Progenitor cell of endocrine pancreas (in vitro differentiated cells): ENCODE measurements around the gene PARP1. TPM values are rescaled to one million over a fixed set of nuclear protein-coding genes. Genes with fewer than 3 reads are reported as not detected.
A peak's percentile ranks its signal among the peaks of the same experiment; 100 is the strongest.

Source experiments
- DNase-seq: peaks from one replicate; pipeline ENCODE4 v3.0.0; 2021; ENCODE audit warnings: low spot score; ENCODE audit not compliant: unreplicated experiment
- H3K27ac Mint-ChIP-seq: 2 replicates; pipeline ENCODE4 v1.8.0; 2021; ENCODE audit warnings: mild to moderate bottlenecking, moderate library complexity, mixed read lengths
- H3K27me3 Mint-ChIP-seq: 2 replicates; pipeline ENCODE4 v1.8.0; 2021; ENCODE audit warnings: mixed read lengths
- H3K36me3 Mint-ChIP-seq: 2 replicates; pipeline ENCODE4 v1.8.0; 2022; ENCODE audit warnings: mixed read lengths; ENCODE audit not compliant: insufficient read depth
- H3K4me1 Mint-ChIP-seq: 2 replicates; pipeline ENCODE4 v1.8.0; 2021; ENCODE audit warnings: low read depth, mixed read lengths
- H3K4me3 Mint-ChIP-seq: 2 replicates; pipeline ENCODE4 v1.8.0; 2021; ENCODE audit warnings: low read depth, mild to moderate bottlenecking, moderate library complexity, mixed read lengths
- H3K9me3 Mint-ChIP-seq: 2 replicates; pipeline ENCODE4 v1.8.0; 2021; ENCODE audit warnings: low read depth, mixed read lengths
- CTCF ChIP-seq: fragments of 200-600 bp; sonication (generic); IDR thresholded peaks from one replicate; pipeline ENCODE4 v1.5.0; 2021; ENCODE audit warnings: antibody characterized with exemption, mild to moderate bottlenecking; ENCODE audit not compliant: unreplicated experiment
- total RNA-seq: library from RNA; stranded (reverse); gene quantifications from 2 replicates; pipeline ENCODE4 v1.2.1, GENCODE V29; 2021

PARP1 gene
- total RNA-seq, 1 donor from 2014 or later, result 159 TPM

- no peaks in the 10 kb centered on the region for H3K9me3 Mint-ChIP-seq
- TF ChIP-seq CTCF, result no peak
- no peak overlapping the region for H3K27ac Mint-ChIP-seq
- H3K4me3 Mint-ChIP-seq, result no peak overlapping the region
- DNase-seq, result no peak
- H3K4me1 Mint-ChIP-seq, result no peaks in the 10 kb centered on the region
- H3K36me3 Mint-ChIP-seq, result peaks cover 32% of the 10 kb centered on the region
- H3K27me3 Mint-ChIP-seq, result no peaks in the 10 kb centered on the region
Measured at GRCh38 chr1:226360106-226360746, 47.7 kb downstream of the PARP1 start.

- Mint-ChIP-seq H3K27ac (peak overlapping the region; percentile 71), H3K36me3 (peaks cover 18% of the 10 kb centered on the region), H3K4me3 (no peak overlapping the region), H3K4me1 (no peaks in the 10 kb centered on the region), H3K27me3 (no peaks in the 10 kb centered on the region), H3K9me3 (no peaks in the 10 kb centered on the region)
- no peak for TF ChIP-seq CTCF
- no peak for DNase-seq
Measured at GRCh38 chr1:226357416-226357815, 50.5 kb downstream of the PARP1 start.

- H3K4me3 Mint-ChIP-seq, result no peak overlapping the region
- no peaks in the 10 kb centered on the region for H3K9me3 Mint-ChIP-seq
- no peaks in the 10 kb centered on the region for H3K4me1 Mint-ChIP-seq
- peaks cover 12% of the 10 kb centered on the region for H3K36me3 Mint-ChIP-seq
- H3K27me3 Mint-ChIP-seq, result no peaks in the 10 kb centered on the region
- TF ChIP-seq CTCF, result no peak
- no peak for DNase-seq
- no peak overlapping the region for H3K27ac Mint-ChIP-seq
Measured at GRCh38 chr1:226355669-226356551, 52.0 kb downstream of the PARP1 start.

- TF ChIP-seq CTCF, result no peak
- peaks cover 6% of the 10 kb centered on the region for H3K4me1 Mint-ChIP-seq
- no peak overlapping the region for H3K27ac Mint-ChIP-seq
- H3K36me3 Mint-ChIP-seq, result peaks cover 9% of the 10 kb centered on the region
- no peaks in the 10 kb centered on the region for H3K27me3 Mint-ChIP-seq
- DNase-seq, result no peak
- no peak overlapping the region for H3K4me3 Mint-ChIP-seq
- no peaks in the 10 kb centered on the region for H3K9me3 Mint-ChIP-seq
Measured at GRCh38 chr1:226355016-226355415, 52.9 kb downstream of the PARP1 start.

GRCh38 chr1:226353698-226354525, 54.0 kb downstream of the PARP1 start:
- Mint-ChIP-seq H3K27me3 (no peaks in the 10 kb centered on the region), H3K4me3 (no peak overlapping the region), H3K27ac (no peak overlapping the region), H3K9me3 (no peaks in the 10 kb centered on the region), H3K4me1 (peaks cover 7% of the 10 kb centered on the region), H3K36me3 (peaks cover 3% of the 10 kb centered on the region)
- TF ChIP-seq CTCF, result no peak
- no peak for DNase-seq
